C4-2B (cell line): ENCODE measurements around the gene DNAJC10.

Source experiments
- H3K27ac ChIP-seq: fragments of 450-650 bp; 2 replicates; pipeline ENCODE4 v1.5.1; 2017
- CTCF ChIP-seq: fragments of 450-650 bp; conservative IDR thresholded peaks from 2 replicates; pipeline ENCODE4 v1.5.1; 2017; ENCODE audit warnings: mild to moderate bottlenecking
- ZFX ChIP-seq: fragments of 450-650 bp; IDR thresholded peaks from 2 replicates; pipeline ENCODE4 v1.6.1; 2017

DNAJC10 gene

GRCh38 chr2:182826064-182826463 lies 110.0 kb downstream of the DNAJC10 start:
- TF ChIP-seq ZFX (no peak), CTCF (no peak)
- no peak overlapping the region for H3K27ac ChIP-seq

- no peak for TF ChIP-seq CTCF
- no peak for TF ChIP-seq ZFX
- no peak overlapping the region for H3K27ac ChIP-seq
Observed at GRCh38 chr2:182826496-182826895, 110.4 kb downstream of the DNAJC10 start.

GRCh38 chr2:182827182-182827879 lies 111.3 kb downstream of the DNAJC10 start:
- TF ChIP-seq ZFX: no peak
- TF ChIP-seq CTCF: no peak
- no peak overlapping the region for H3K27ac ChIP-seq

- TF ChIP-seq ZFX (no peak), CTCF (no peak)
- H3K27ac ChIP-seq: no peak overlapping the region
Observed at GRCh38 chr2:182831101-182831500, 115.0 kb downstream of the DNAJC10 start.

- H3K27ac ChIP-seq: no peak overlapping the region
- TF ChIP-seq CTCF (no peak), ZFX (no peak)
Observed at GRCh38 chr2:182831921-182832320, 115.9 kb downstream of the DNAJC10 start.

- no peak overlapping the region for H3K27ac ChIP-seq
- no peak for TF ChIP-seq CTCF
- TF ChIP-seq ZFX: no peak
Observed at GRCh38 chr2:182833084-182833854, 117.2 kb downstream of the DNAJC10 start.

- no peak overlapping the region for H3K27ac ChIP-seq
- no peak for TF ChIP-seq CTCF
- TF ChIP-seq ZFX: no peak
Observed at GRCh38 chr2:182834293-182834692, 118.2 kb downstream of the DNAJC10 start.
